IPS DF 6.9 (cell line): ENCODE measurements around the gene DNAL1.
A peak's percentile ranks its signal among the peaks of the same experiment; 100 is the strongest.
"Not testable (repeated sequence)": the region's sequence is repeated elsewhere in the genome, so short reads cannot be mapped to it uniquely, and the experiment has no call there.

Experiments used
- DNase-seq: peaks from one replicate; pipeline ENCODE4 v3.0.0-alpha.2; 2013; ENCODE audit warnings: low read depth, low spot score
- H3K27ac ChIP-seq: one replicate; pipeline ENCODE4 v1.5.1; 2013; ENCODE audit warnings: low read length, control low read depth
- H3K27me3 ChIP-seq: 2 replicates; pipeline ENCODE4 v1.6.1; 2013; ENCODE audit warnings: mild to moderate bottlenecking, low read length; ENCODE audit not compliant: control insufficient read depth, insufficient read depth
- H3K36me3 ChIP-seq: 2 replicates; pipeline ENCODE4 v1.6.1; 2013; ENCODE audit warnings: low read length; ENCODE audit not compliant: control insufficient read depth, insufficient read depth
- H3K4me1 ChIP-seq: 2 replicates; pipeline ENCODE4 v1.6.1; 2013; ENCODE audit warnings: low read length; ENCODE audit not compliant: control insufficient read depth, insufficient read depth
- H3K4me3 ChIP-seq: 2 replicates; pipeline ENCODE4 v1.5.1; 2013; ENCODE audit warnings: mild to moderate bottlenecking, low read length
- H3K9me3 ChIP-seq: 2 replicates; pipeline ENCODE4 v1.6.1; 2013; ENCODE audit warnings: low read length, inconsistent platforms; ENCODE audit not compliant: control insufficient read depth, insufficient read depth
- WGBS: extraction: QIAGEN DNeasy Blood & Tissue Kit; methylation state at CpG from one replicate; pipeline ENCODE4 v1.1.7; 2013; ENCODE audit warnings: mixed read lengths, missing lambda C conversion rate; ENCODE audit not compliant: insufficient read length, insufficient coverage; 5-methylcytosine and 5-hydroxymethylcytosine counted together

Gene DNAL1

DNA sequence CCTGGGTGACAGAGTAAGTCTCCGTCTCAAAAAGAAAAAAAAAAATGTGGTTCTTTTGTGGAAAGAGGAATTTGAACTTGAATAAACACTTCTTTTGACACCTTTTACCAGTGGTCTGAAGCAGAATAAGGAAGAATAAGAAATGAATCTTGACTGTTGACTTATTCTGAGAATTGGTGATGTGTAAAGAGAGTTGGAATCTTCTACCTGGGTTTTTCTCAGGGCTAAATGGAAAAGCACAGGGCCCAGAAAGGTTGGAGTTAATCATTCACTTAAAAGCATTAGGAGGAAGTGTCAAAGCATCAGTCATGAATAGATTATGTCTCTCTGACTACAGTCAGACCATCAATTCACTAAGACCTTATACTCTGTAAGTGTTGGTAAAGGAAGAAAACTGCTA is 55.5 kb downstream of the DNAL1 start:
- Histone ChIP-seq H3K27ac (no peak overlapping the region), H3K9me3 (no peaks in the 10 kb centered on the region), H3K4me3 (no peak overlapping the region), H3K27me3 (no peaks in the 10 kb centered on the region), H3K36me3 (no peaks in the 10 kb centered on the region), H3K4me1 (no peaks in the 10 kb centered on the region)
- no CpG with 5 or more reads among the region's 1 CpG for WGBS
- no peak for DNase-seq

- no CpG with 5 or more reads among the region's 4 CpGs for WGBS
- not testable (repeated sequence) for H3K4me1 ChIP-seq, H3K27ac ChIP-seq, DNase-seq, H3K4me3 ChIP-seq, H3K9me3 ChIP-seq, H3K36me3 ChIP-seq, H3K27me3 ChIP-seq
Observed at GRCh38 chr14:73708076-73708475, 63.3 kb downstream of the DNAL1 start.

GRCh38 chr14:73709904-73710469 is 65.2 kb downstream of the DNAL1 start:
- DNase-seq: no peak
- no peaks in the 10 kb centered on the region for H3K36me3 ChIP-seq
- peaks cover 1% of the 10 kb centered on the region; the same call in 1 of the 2 replicates for H3K4me1 ChIP-seq
- no peak overlapping the region for H3K27ac ChIP-seq
- no peaks in the 10 kb centered on the region for H3K9me3 ChIP-seq
- WGBS: 100% methylated on average over 1 of the region's 8 CpGs
- no peak overlapping the region for H3K4me3 ChIP-seq
- no peaks in the 10 kb centered on the region for H3K27me3 ChIP-seq

GRCh38 chr14:73710737-73711136 is 66.0 kb downstream of the DNAL1 start:
- no CpG with 5 or more reads among the region's 5 CpGs for WGBS
- Histone ChIP-seq H3K27ac (no peak overlapping the region), H3K27me3 (no peaks in the 10 kb centered on the region), H3K9me3 (no peaks in the 10 kb centered on the region), H3K36me3 (no peaks in the 10 kb centered on the region), H3K4me3 (no peak overlapping the region), H3K4me1 (peaks cover 1% of the 10 kb centered on the region; the same call in 1 of the 2 replicates)
- DNase-seq: no peak

- no peaks in the 10 kb centered on the region for H3K36me3 ChIP-seq
- peaks cover 1% of the 10 kb centered on the region; the same call in 1 of the 2 replicates for H3K4me1 ChIP-seq
- DNase-seq: no peak
- H3K27ac ChIP-seq: no peak overlapping the region
- WGBS: no CpG with 5 or more reads among the region's 11 CpGs
- no peaks in the 10 kb centered on the region for H3K27me3 ChIP-seq
- H3K9me3 ChIP-seq: no peaks in the 10 kb centered on the region
- H3K4me3 ChIP-seq: peak overlapping the region; percentile 84; the same call in 1 of the 2 replicates
Observed at GRCh38 chr14:73712071-73712506, 67.3 kb downstream of the DNAL1 start.

- H3K27me3 ChIP-seq: no peaks in the 10 kb centered on the region
- no peak for DNase-seq
- no CpG with 5 or more reads among the region's 20 CpGs for WGBS
- no peaks in the 10 kb centered on the region for H3K9me3 ChIP-seq
- H3K4me3 ChIP-seq: peak overlapping the region; percentile 84; the same call in 1 of the 2 replicates
- H3K4me1 ChIP-seq: peaks cover 4% of the 10 kb centered on the region; the same call in 1 of the 2 replicates
- H3K27ac ChIP-seq: no peak overlapping the region
- no peaks in the 10 kb centered on the region for H3K36me3 ChIP-seq
Observed at GRCh38 chr14:73712540-73713180, 67.9 kb downstream of the DNAL1 start.

- H3K4me1 ChIP-seq: peaks cover 7% of the 10 kb centered on the region; the same call in 1 of the 2 replicates
- H3K27ac ChIP-seq: no peak overlapping the region
- WGBS: no CpG with 5 or more reads among the region's 21 CpGs
- H3K4me3 ChIP-seq: peak overlapping the region; percentile 84
- DNase-seq: no peak
- no peaks in the 10 kb centered on the region for H3K9me3 ChIP-seq
- no peaks in the 10 kb centered on the region for H3K36me3 ChIP-seq
- H3K27me3 ChIP-seq: no peaks in the 10 kb centered on the region
Observed at GRCh38 chr14:73713206-73713802, 68.5 kb downstream of the DNAL1 start.

GRCh38 chr14:73713803-73714655 is 69.2 kb downstream of the DNAL1 start, which contains the start of gene PNMA1:
Gene PNMA1 (minus strand): TSS chr14:73714384. CDS start chr14:73713639, 745 bp downstream.
- no peak for DNase-seq
- Histone ChIP-seq H3K9me3 (no peaks in the 10 kb centered on the region), H3K4me3 (peak within 1 kb of the TSS; percentile 84), H3K27ac (no peak within 1 kb of the TSS), H3K27me3 (no peaks in the 10 kb centered on the region), H3K36me3 (no peaks in the 10 kb centered on the region), H3K4me1 (peaks cover 7% of the 10 kb centered on the region; the same call in 1 of the 2 replicates)
- WGBS: no CpG with 5 or more reads among the region's 113 CpGs

- no peak for DNase-seq
- Histone ChIP-seq H3K27me3 (no peaks in the 10 kb centered on the region), H3K4me1 (peaks cover 9% of the 10 kb centered on the region; the same call in 1 of the 2 replicates), H3K4me3 (peak overlapping the region; percentile 84; the same call in 1 of the 2 replicates), H3K27ac (no peak overlapping the region), H3K36me3 (no peaks in the 10 kb centered on the region), H3K9me3 (no peaks in the 10 kb centered on the region)
- no CpG with 5 or more reads among the region's 7 CpGs for WGBS
Observed at GRCh38 chr14:73714656-73715081, 69.9 kb downstream of the DNAL1 start.

DNA sequence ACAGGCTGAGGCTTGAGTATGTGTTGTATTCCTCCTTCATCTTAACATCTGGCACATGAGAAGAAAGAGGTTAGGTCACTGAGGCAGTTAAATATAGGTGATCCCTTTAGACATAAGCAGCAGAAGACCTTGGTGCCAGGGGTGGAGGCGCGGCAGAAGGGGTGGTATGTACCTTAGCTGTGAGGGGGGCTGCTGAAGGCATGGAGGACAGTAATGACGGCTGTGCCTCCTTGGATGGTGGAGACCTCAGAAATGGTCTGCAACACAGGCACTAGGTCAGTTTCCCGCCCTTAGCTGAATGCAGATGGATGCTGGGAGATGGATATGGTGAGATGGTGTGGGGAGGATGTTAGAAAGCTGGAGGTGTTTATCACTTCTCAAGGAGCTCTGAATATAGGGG is 70.9 kb downstream of the DNAL1 start:
- WGBS: no CpG with 5 or more reads among the region's 4 CpGs
- Histone ChIP-seq H3K4me3 (no peak overlapping the region), H3K36me3 (no peaks in the 10 kb centered on the region), H3K27ac (no peak overlapping the region), H3K9me3 (no peaks in the 10 kb centered on the region), H3K27me3 (no peaks in the 10 kb centered on the region), H3K4me1 (peaks cover 9% of the 10 kb centered on the region; the same call in 1 of the 2 replicates)
- no peak for DNase-seq
